GM13977 (cell line): Measurements from ENCODE around the gene RFX1.
"Not testable (repeated sequence)": the region's sequence is repeated elsewhere in the genome, so short reads cannot be mapped to it uniquely, and the experiment has no call there.

ENCODE experiments used
- DNase-seq: peaks from one replicate; pipeline ENCODE4 v3.0.0; 2012; ENCODE audit warnings: low spot score
- CTCF ChIP-seq: IDR thresholded peaks from 2 replicates; pipeline ENCODE4 v1.5.1; 2012; ENCODE audit warnings: mild to moderate bottlenecking, control low read depth; ENCODE audit not compliant: insufficient read depth; ENCODE audit errors: extremely low read depth, missing control alignments
- in situ Hi-C: fragments of 300-500 bp; cut with MboI; formaldehyde crosslinking; loops from one replicate; pipeline ENCODE4 v1.12.0; 2022; ENCODE audit warnings: low sequenced_read_pairs, low pct_unique_long_range_greater_than_20kb, mixed read lengths, inconsistent platforms; ENCODE audit not compliant: unreplicated experiment

The RFX1 gene

GRCh38 chr19:14039181-14039580 is 33.1 kb upstream of the RFX1 start:
- no peak for TF ChIP-seq CTCF
- DNase-seq = no peak
- in situ Hi-C loops = no loop called here

GRCh38 chr19:14035706-14036105 is 29.6 kb upstream of the RFX1 start:
- no peak for TF ChIP-seq CTCF
- in situ Hi-C loops = no loop called here
- DNase-seq = no peak

GRCh38 chr19:14035159-14035558 is 29.0 kb upstream of the RFX1 start:
- in situ Hi-C loops = not testable (repeated sequence)

GRCh38 chr19:14033946-14034345 is 27.8 kb upstream of the RFX1 start:
- in situ Hi-C loops = no loop called here
- TF ChIP-seq CTCF = no peak
- no peak for DNase-seq

More at GRCh38 chr19:14035159-14035558, 29.0 kb upstream of the RFX1 start:
- DNase-seq = not testable (repeated sequence)

- in situ Hi-C loops = no loop called here
- peak; percentile 85 for TF ChIP-seq CTCF
- DNase-seq = peak; percentile 83
Measured at GRCh38 chr19:14031719-14032480, 25.8 kb upstream of the RFX1 start, which contains the start of gene IL27RA. Gene IL27RA, plus strand, starts transcription at chr19:14031762. Its CDS starts 111 bp downstream, at chr19:14031873.

GRCh38 chr19:14030997-14031718 is 25.0 kb upstream of the RFX1 start:
- no peak for DNase-seq
- TF ChIP-seq CTCF = no peak
- in situ Hi-C loops = no loop called here

- TF ChIP-seq CTCF = no peak
- in situ Hi-C loops = no loop called here
- DNase-seq = no peak
Measured at GRCh38 chr19:14028901-14029300, 22.8 kb upstream of the RFX1 start.
